ENCODE measurements around the gene WIPF1.

- TF ChIP-seq CTCF (IDR thresholded peaks at IDR 0.05; ENCODE audit: low read length) (no peak), EZH2 (optimal IDR thresholded peaks at IDR 0.05; ENCODE audit: low read depth, low read length) (no peak)
Measured at GRCh38 chr2:174524527-174524926, 73.1 kb downstream of the WIPF1 start.

All from MM.1S (cell line).